ENCODE measurements around the gene MIOX.

MIOX gene

GRCh38 chr22:50471197-50471847 is 15.3 kb upstream of the MIOX start:
- peak overlapping the region; percentile 87 for H3K27ac ChIP-seq
- TF ChIP-seq CTCF (conservative IDR thresholded peaks at IDR 0.05; ENCODE audit: low read depth), result no peak
- POLR2A ChIA-PET (ENCODE audit: low non-redundant PET), result interaction anchor here (0.6 kb wide), 1 partner anchor 10 kb away, joined by 4 read pairs; the partner anchor contains the start of gene ADM2
- DNase-seq (ENCODE audit: low spot score), result no peak
- CTCF ChIA-PET, result interaction anchor here (0.9 kb wide), 1 partner anchor 13 kb away, joined by 3 read pairs; no protein-coding TSS in a partner anchor

GRCh38 chr22:50471962-50472361 is 14.7 kb upstream of the MIOX start:
- POLR2A ChIA-PET (ENCODE audit: low non-redundant PET), result interaction anchor here (0.6 kb wide), 1 partner anchor 10 kb away, joined by 4 read pairs; the partner anchor contains the start of gene ADM2
- no peak for DNase-seq (ENCODE audit: low spot score)
- TF ChIP-seq CTCF (conservative IDR thresholded peaks at IDR 0.05; ENCODE audit: low read depth), result no peak
- CTCF ChIA-PET, result no interaction called here
- H3K27ac ChIP-seq, result peak overlapping the region; percentile 87

- ChIA-PET CTCF (no interaction called here), POLR2A (ENCODE audit: low non-redundant PET) (no interaction called here)
- H3K27ac ChIP-seq, result peak overlapping the region; percentile 87
- DNase-seq (ENCODE audit: low spot score), result no peak
- no peak for TF ChIP-seq CTCF (conservative IDR thresholded peaks at IDR 0.05; ENCODE audit: low read depth)
These were observed 13.6 kb upstream of the MIOX start for GRCh38 chr22:50473088-50473487.

GRCh38 chr22:50473855-50474671 is 12.6 kb upstream of the MIOX start:
- TF ChIP-seq CTCF (conservative IDR thresholded peaks at IDR 0.05; ENCODE audit: low read depth), result no peak
- ChIA-PET CTCF (no interaction called here), POLR2A (ENCODE audit: low non-redundant PET) (interaction anchor here (0.6 kb wide), 1 partner anchor 42 kb away, joined by 3 read pairs; no protein-coding TSS in a partner anchor)
- DNase-seq (ENCODE audit: low spot score), result no peak
- H3K27ac ChIP-seq, result peak overlapping the region; percentile 87

- POLR2A ChIA-PET (ENCODE audit: low non-redundant PET), result no interaction called here
- CTCF ChIA-PET, result no interaction called here
- no peak for TF ChIP-seq CTCF (conservative IDR thresholded peaks at IDR 0.05; ENCODE audit: low read depth)
- DNase-seq (ENCODE audit: low spot score), result peak; percentile 94
- peak within 1 kb of the TSS; percentile 87 for H3K27ac ChIP-seq
These were observed 11.7 kb upstream of the MIOX start, which contains the start of gene SBF1 for GRCh38 chr22:50474710-50475651. TSS of gene SBF1 (minus strand) at chr22:50475035. CDS start at chr22:50474840, 195 bp downstream.

GRCh38 chr22:50475652-50476002 is 11.0 kb upstream of the MIOX start:
- DNase-seq (ENCODE audit: low spot score), result no peak
- ChIA-PET CTCF (no interaction called here), POLR2A (ENCODE audit: low non-redundant PET) (no interaction called here)
- peak overlapping the region; percentile 87 for H3K27ac ChIP-seq
- TF ChIP-seq CTCF (conservative IDR thresholded peaks at IDR 0.05; ENCODE audit: low read depth), result no peak
